Fibroblast of mammary gland (primary cell): Measurements from ENCODE around the gene NFATC2.

Source experiments
- DNase-seq: peaks from one replicate; pipeline ENCODE4 v3.0.0-alpha.2; 2010; ENCODE audit warnings: low read depth
- H3K4me3 ChIP-seq: 2 replicates; pipeline ENCODE4 v1.5.1; 2011; ENCODE audit warnings: low read depth, mild to moderate bottlenecking, low read length, moderate library complexity; ENCODE audit not compliant: control insufficient read depth
- CTCF ChIP-seq: conservative IDR thresholded peaks from 2 replicates; pipeline ENCODE4 v1.5.1; 2011; ENCODE audit warnings: low read depth, low read length, inconsistent platforms; ENCODE audit not compliant: control insufficient read depth, insufficient read depth

NFATC2 gene

GRCh38 chr20:51567622-51568021, 25.1 kb upstream of the NFATC2 start:
- no peak for DNase-seq
- TF ChIP-seq CTCF = no peak
- H3K4me3 ChIP-seq = no peak overlapping the region

GRCh38 chr20:51566594-51566993, 24.1 kb upstream of the NFATC2 start:
- TF ChIP-seq CTCF = no peak
- no peak overlapping the region for H3K4me3 ChIP-seq
- DNase-seq = no peak

- TF ChIP-seq CTCF = no peak
- DNase-seq = peak; percentile 50
- H3K4me3 ChIP-seq = no peak overlapping the region
Observed at GRCh38 chr20:51565298-51566144, 23.0 kb upstream of the NFATC2 start.

- TF ChIP-seq CTCF = peak; percentile 7
- DNase-seq = peak; percentile 80
- no peak overlapping the region for H3K4me3 ChIP-seq
Observed at GRCh38 chr20:51563486-51564332, 21.2 kb upstream of the NFATC2 start.

GRCh38 chr20:51563174-51563485, 20.6 kb upstream of the NFATC2 start:
- no peak for DNase-seq
- TF ChIP-seq CTCF = no peak
- peak overlapping the region; percentile 54 for H3K4me3 ChIP-seq

GRCh38 chr20:51562332-51563173, 20.0 kb upstream of the NFATC2 start:
- no peak for TF ChIP-seq CTCF
- H3K4me3 ChIP-seq = peak overlapping the region; percentile 54
- DNase-seq = peak; percentile 95
